A673 (cell line): ENCODE measurements around the gene ABCA9. TPM values are rescaled to one million over a fixed set of nuclear protein-coding genes. Genes with fewer than 3 reads are reported as not detected.
A peak's percentile ranks its signal among the peaks of the same experiment; 100 is the strongest.
"Not testable (repeated sequence)": the region's sequence is repeated elsewhere in the genome, so short reads cannot be mapped to it uniquely, and the experiment has no call there.

Source experiments
- BruUV-seq: library from RNA; stranded (reverse); fragments of 400-500 nt; replicated peaks from 2 replicates; lab custom pipeline; 2021; lab: Mats Ljungman, UMichigan
- CTCF ChIA-PET: fragments of 300-600 bp; sonication (Branson Sonifier 250); formaldehyde crosslinking; loops from one replicate; lab custom pipeline; 2022; ENCODE audit warnings: antibody characterized with exemption; lab: Charles Lee
- POLR2A ChIA-PET: fragments of 300-600 bp; sonication (Branson Sonifier 250); formaldehyde crosslinking; loops from one replicate; lab custom pipeline; 2022; ENCODE audit warnings: antibody characterized with exemption; ENCODE audit not compliant: low non-redundant PET; lab: Charles Lee
- DNase-seq: peaks from one replicate; pipeline ENCODE4 v3.0.0-alpha.2; 2015; ENCODE audit warnings: low spot score
- H3K27ac ChIP-seq: fragments of 200-600 bp; sonication (generic); 2 replicates; pipeline ENCODE4 v1.5.1; 2016; ENCODE audit warnings: mixed run types, low read depth, mild to moderate bottlenecking, mixed read lengths, antibody characterized with exemption, low read length; ENCODE audit not compliant: poor library complexity, severe bottlenecking
- H3K27me3 ChIP-seq: fragments of 200-600 bp; sonication (generic); replicated peaks from 2 replicates; pipeline ENCODE4 v1.6.1; 2017; ENCODE audit warnings: mixed run types, low read depth, mild to moderate bottlenecking, mixed read lengths, antibody characterized with exemption, low read length; ENCODE audit not compliant: insufficient read depth, poor library complexity
- H3K36me3 ChIP-seq: fragments of 200-600 bp; sonication (generic); 2 replicates; pipeline ENCODE4 v1.6.1; 2016; ENCODE audit warnings: mixed run types, mild to moderate bottlenecking, mixed read lengths, antibody characterized with exemption, low read length; ENCODE audit not compliant: insufficient read depth, poor library complexity, severe bottlenecking
- H3K4me1 ChIP-seq: fragments of 200-600 bp; sonication (generic); 2 replicates; pipeline ENCODE4 v1.6.1; 2017; ENCODE audit warnings: mixed run types, mild to moderate bottlenecking, mixed read lengths, antibody characterized with exemption, low read length; ENCODE audit not compliant: insufficient read depth, poor library complexity, severe bottlenecking
- H3K4me3 ChIP-seq: fragments of 200-600 bp; sonication (generic); 2 replicates; pipeline ENCODE4 v1.5.1; 2016; ENCODE audit warnings: low read depth, mixed run types, mild to moderate bottlenecking, mixed read lengths, low read length; ENCODE audit not compliant: poor library complexity, severe bottlenecking
- H3K9me3 ChIP-seq: fragments of 200-600 bp; sonication (generic); 2 replicates; pipeline ENCODE4 v1.6.1; 2016; ENCODE audit warnings: mixed run types, low read depth, mild to moderate bottlenecking, mixed read lengths, antibody characterized with exemption, low read length; ENCODE audit not compliant: poor library complexity, severe bottlenecking
- CTCF ChIP-seq: fragments of 300-800, 200-600 bp; sonication (generic); conservative IDR thresholded peaks from 2 replicates; pipeline ENCODE4 v1.5.1; 2017; ENCODE audit warnings: low read depth, mild to moderate bottlenecking, antibody characterized with exemption, low read length, moderate library complexity, mixed read lengths
- EZH2 ChIP-seq: fragments of 200-600 bp; sonication (generic); IDR thresholded peaks from 2 replicates; pipeline ENCODE4 v1.6.1; 2017; ENCODE audit warnings: borderline replicate concordance, low read depth, mild to moderate bottlenecking, mixed read lengths, antibody characterized with exemption, low read length; ENCODE audit not compliant: poor library complexity, severe bottlenecking
- intact Hi-C: fragments of 100-400 bp; cut with micrococcal nuclease; formaldehyde crosslinking; loops from one replicate; pipeline ENCODE4 v1.10.0; 2022; ENCODE audit not compliant: unreplicated experiment
- total RNA-seq: library from RNA; stranded (reverse); gene quantifications from 2 replicates; pipeline ENCODE4 v1.2.3, GENCODE V29; 2021

Gene ABCA9
- total RNA-seq, 1 experiment from 2014 or later, result 1.4 TPM

GRCh38 chr17:69071233-69071586 lies 10.5 kb upstream of the ABCA9 start:
- H3K4me3 ChIP-seq, CTCF ChIA-PET, H3K27ac ChIP-seq, DNase-seq, intact Hi-C loops, H3K9me3 ChIP-seq, POLR2A ChIA-PET, H3K27me3 ChIP-seq, H3K4me1 ChIP-seq, BruUV-seq, H3K36me3 ChIP-seq: not testable (repeated sequence)

- H3K27me3 ChIP-seq, DNase-seq, POLR2A ChIA-PET, H3K36me3 ChIP-seq, H3K4me1 ChIP-seq, CTCF ChIA-PET, BruUV-seq, H3K27ac ChIP-seq, intact Hi-C loops, H3K9me3 ChIP-seq, H3K4me3 ChIP-seq: not testable (repeated sequence)
Measured at GRCh38 chr17:69070378-69071232, 9.9 kb upstream of the ABCA9 start.

GRCh38 chr17:69069226-69069750 lies 8.6 kb upstream of the ABCA9 start:
- CTCF ChIA-PET, result no interaction called here
- Histone ChIP-seq H3K27me3 (no peaks in the 10 kb centered on the region), H3K4me1 (peaks cover 12% of the 10 kb centered on the region), H3K4me3 (no peak overlapping the region), H3K27ac (no peak overlapping the region), H3K9me3 (no peaks in the 10 kb centered on the region), H3K36me3 (no peaks in the 10 kb centered on the region)
- intact Hi-C loops, result no loop called here
- POLR2A ChIA-PET, result no interaction called here
- peak; percentile 58 for DNase-seq
- BruUV-seq, result no TSS peak
- TF ChIP-seq EZH2 (no peak), CTCF (no peak)

GRCh38 chr17:69067274-69068047 lies 6.7 kb upstream of the ABCA9 start:
- Histone ChIP-seq H3K36me3 (no peaks in the 10 kb centered on the region), H3K27me3 (no peaks in the 10 kb centered on the region), H3K4me1 (peaks cover 18% of the 10 kb centered on the region), H3K9me3 (no peaks in the 10 kb centered on the region), H3K27ac (no peak overlapping the region), H3K4me3 (no peak overlapping the region)
- BruUV-seq, result no TSS peak
- DNase-seq, result peak; percentile 40
- CTCF ChIA-PET, result no interaction called here
- POLR2A ChIA-PET, result no interaction called here
- intact Hi-C loops, result no loop called here
- peak; percentile 50 for TF ChIP-seq CTCF
- no peak for TF ChIP-seq EZH2
